ENCODE measurements around the gene VDAC2.
A peak's percentile ranks its signal among the peaks of the same experiment; 100 is the strongest.

VDAC2 gene

GRCh38 chr10:75207079-75207856 is 3.3 kb upstream of the VDAC2 start:
- Histone ChIP-seq H3K79me2 (ENCODE audit: insufficient read depth, low read depth) (peaks cover 16% of the 10 kb centered on the region), H2AFZ (ENCODE audit: low read depth) (no peak overlapping the region), H3K27ac (no peak overlapping the region), H3K27me3 (ENCODE audit: insufficient read depth, low read depth) (no peaks in the 10 kb centered on the region), H3K36me3 (ENCODE audit: insufficient read depth) (peaks cover under 1% of the 10 kb centered on the region; the same call in 1 of the 2 replicates), H3K4me1 (ENCODE audit: low read depth, poor library complexity, severe bottlenecking) (peaks cover 13% of the 10 kb centered on the region), H3K4me3 (IDR thresholded peaks at IDR 0.05; ENCODE audit: insufficient read depth, low read depth, low read length) (no peak overlapping the region), H4K20me1 (ENCODE audit: insufficient read depth) (no peaks in the 10 kb centered on the region), H3K9ac (no peak overlapping the region), H3K4me2 (no peak overlapping the region)
- no peak for TF ChIP-seq CTCF (conservative IDR thresholded peaks at IDR 0.05; ENCODE audit: low read depth, low read length)

GRCh38 chr10:75207857-75208144 is 2.8 kb upstream of the VDAC2 start:
- Histone ChIP-seq H3K9ac (no peak overlapping the region), H4K20me1 (ENCODE audit: insufficient read depth) (no peaks in the 10 kb centered on the region), H3K27ac (no peak overlapping the region), H2AFZ (ENCODE audit: low read depth) (no peak overlapping the region), H3K4me3 (IDR thresholded peaks at IDR 0.05; ENCODE audit: insufficient read depth, low read depth, low read length) (no peak overlapping the region), H3K4me2 (no peak overlapping the region), H3K36me3 (ENCODE audit: insufficient read depth) (peaks cover 6% of the 10 kb centered on the region; the same call in 1 of the 2 replicates), H3K4me1 (ENCODE audit: low read depth, poor library complexity, severe bottlenecking) (peaks cover 18% of the 10 kb centered on the region), H3K27me3 (ENCODE audit: insufficient read depth, low read depth) (no peaks in the 10 kb centered on the region), H3K79me2 (ENCODE audit: insufficient read depth, low read depth) (peaks cover 21% of the 10 kb centered on the region)
- no peak for TF ChIP-seq CTCF (conservative IDR thresholded peaks at IDR 0.05; ENCODE audit: low read depth, low read length)

- Histone ChIP-seq H3K27me3 (ENCODE audit: insufficient read depth, low read depth) (no peaks in the 10 kb centered on the region), H3K9ac (no peak overlapping the region)
- TF ChIP-seq CTCF (conservative IDR thresholded peaks at IDR 0.05; ENCODE audit: low read depth, low read length) = no peak
These were observed 2.4 kb upstream of the VDAC2 start for GRCh38 chr10:75208181-75208580.

GRCh38 chr10:75209086-75209920 is 1.3 kb upstream of the VDAC2 start:
- Histone ChIP-seq H3K36me3 (ENCODE audit: insufficient read depth) (peaks cover 10% of the 10 kb centered on the region; the same call in 1 of the 2 replicates), H2AFZ (ENCODE audit: low read depth) (peak overlapping the region; percentile 86), H3K9ac (peak overlapping the region; percentile 93), H3K27ac (peak overlapping the region; percentile 96), H3K4me2 (peak overlapping the region; percentile 66), H3K27me3 (ENCODE audit: insufficient read depth, low read depth) (no peaks in the 10 kb centered on the region), H3K79me2 (ENCODE audit: insufficient read depth, low read depth) (peaks cover 35% of the 10 kb centered on the region), H3K4me1 (ENCODE audit: low read depth, poor library complexity, severe bottlenecking) (peaks cover 30% of the 10 kb centered on the region), H4K20me1 (ENCODE audit: insufficient read depth) (no peaks in the 10 kb centered on the region), H3K4me3 (IDR thresholded peaks at IDR 0.05; ENCODE audit: insufficient read depth, low read depth, low read length) (no peak overlapping the region)
- no peak for TF ChIP-seq CTCF (conservative IDR thresholded peaks at IDR 0.05; ENCODE audit: low read depth, low read length)

More at GRCh38 chr10:75208181-75208580, 2.4 kb upstream of the VDAC2 start:
- Histone ChIP-seq H4K20me1 (ENCODE audit: insufficient read depth) (no peaks in the 10 kb centered on the region), H2AFZ (ENCODE audit: low read depth) (no peak overlapping the region), H3K4me1 (ENCODE audit: low read depth, poor library complexity, severe bottlenecking) (peaks cover 22% of the 10 kb centered on the region), H3K4me3 (IDR thresholded peaks at IDR 0.05; ENCODE audit: insufficient read depth, low read depth, low read length) (no peak overlapping the region), H3K27ac (no peak overlapping the region), H3K36me3 (ENCODE audit: insufficient read depth) (peaks cover 9% of the 10 kb centered on the region; the same call in 1 of the 2 replicates), H3K79me2 (ENCODE audit: insufficient read depth, low read depth) (peaks cover 25% of the 10 kb centered on the region), H3K4me2 (no peak overlapping the region)

All from KMS-11 (cell line).